HAP-1 (cell line): ENCODE data around the gene CDADC1.
"Not testable (repeated sequence)": the region's sequence is repeated elsewhere in the genome, so short reads cannot be mapped to it uniquely, and the experiment has no call there.

ENCODE experiments used
- DNase-seq, 2 experiments: peaks; one replicate each; pipeline ENCODE4 v3.0.0-alpha.2; 2016 to 2020; ENCODE audit warnings: low spot score in 2 of 2
- H3K27me3 ChIP-seq: fragments of 250-450 bp; sonication (Bioruptor Pico); 2 replicates; pipeline ENCODE4 v1.5.1; 2020; ENCODE audit warnings: low read depth, mild to moderate bottlenecking, moderate library complexity
- H3K36me3 ChIP-seq: fragments of 250-450 bp; sonication (Bioruptor Pico); replicated peaks from 2 replicates; pipeline ENCODE4 v1.5.1; 2020; ENCODE audit warnings: mild to moderate bottlenecking
- H3K4me1 ChIP-seq: fragments of 250-450 bp; sonication (Bioruptor Pico); 2 replicates; pipeline ENCODE4 v1.5.1; 2020; ENCODE audit warnings: mild to moderate bottlenecking
- H3K4me3 ChIP-seq: fragments of 250-450 bp; sonication (Bioruptor Pico); 2 replicates; pipeline ENCODE4 v1.5.1; 2020; ENCODE audit warnings: mild to moderate bottlenecking, moderate library complexity
- H3K9me3 ChIP-seq: fragments of 250-450 bp; sonication (Bioruptor Pico); 2 replicates; pipeline ENCODE4 v1.5.1; 2020; ENCODE audit warnings: mild to moderate bottlenecking, moderate library complexity
- in situ Hi-C: fragments of 300-500 bp; cut with MboI; formaldehyde crosslinking; loops from 3 replicates; pipeline ENCODE4 v1.14.3; 2020; ENCODE audit warnings: low sequenced_read_pairs, inconsistent platforms, mixed read lengths

CDADC1 gene

DNA sequence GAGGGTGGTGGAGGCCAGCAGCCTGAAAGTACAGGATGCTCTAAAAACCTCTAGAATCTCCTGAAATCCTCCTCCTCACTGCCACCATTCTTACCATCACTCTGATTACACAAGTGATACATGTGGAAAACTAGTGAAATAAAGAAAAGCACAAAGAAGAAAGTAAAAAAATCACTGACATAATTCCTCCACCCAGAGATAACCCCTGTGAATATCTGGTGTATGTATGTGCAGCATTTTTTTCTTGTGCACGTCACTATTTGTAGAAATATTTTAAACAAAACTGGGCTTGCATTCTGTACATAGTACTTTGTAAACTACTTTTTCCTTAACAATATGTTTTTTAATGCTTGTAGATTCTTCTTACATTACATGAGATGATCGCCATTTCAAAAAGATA is 73.2 kb downstream of the CDADC1 start:
- H3K27me3 ChIP-seq = no peaks in the 10 kb centered on the region
- no peaks in the 10 kb centered on the region for H3K36me3 ChIP-seq
- peaks cover 2% of the 10 kb centered on the region; the same call in 1 of the 2 replicates for H3K9me3 ChIP-seq
- in situ Hi-C loops = loop anchor here (25.0 kb wide), 1 partner anchor 516 kb away; no protein-coding TSS in a partner anchor
- no peak overlapping the region for H3K4me3 ChIP-seq
- DNase-seq = no peak
- no peaks in the 10 kb centered on the region for H3K4me1 ChIP-seq

DNA sequence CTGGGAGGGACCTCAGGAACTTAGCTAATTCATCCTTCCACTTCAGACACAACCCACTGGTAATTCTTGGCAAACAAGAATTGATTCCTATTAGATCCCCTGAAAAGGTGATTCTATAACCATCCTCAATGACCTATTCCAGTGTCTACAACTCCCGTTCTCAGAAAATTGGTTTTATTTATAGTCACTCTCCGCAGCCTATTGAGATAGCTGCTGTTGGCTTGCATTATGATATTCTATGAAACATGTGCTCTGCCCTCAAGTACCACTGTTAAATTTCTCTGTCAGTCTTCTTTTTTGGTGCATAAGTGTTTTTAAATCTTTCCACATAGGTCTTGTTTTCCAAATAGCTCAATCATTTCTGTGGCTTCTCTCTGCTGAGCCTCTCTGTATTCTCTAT is 75.0 kb downstream of the CDADC1 start:
- DNase-seq = no peak
- Histone ChIP-seq H3K4me3 (no peak overlapping the region), H3K27me3 (no peaks in the 10 kb centered on the region), H3K36me3 (no peaks in the 10 kb centered on the region), H3K9me3 (no peaks in the 10 kb centered on the region), H3K4me1 (no peaks in the 10 kb centered on the region)
- in situ Hi-C loops = loop anchor here (25.0 kb wide), 1 partner anchor 515 kb away; no protein-coding TSS in a partner anchor

DNA sequence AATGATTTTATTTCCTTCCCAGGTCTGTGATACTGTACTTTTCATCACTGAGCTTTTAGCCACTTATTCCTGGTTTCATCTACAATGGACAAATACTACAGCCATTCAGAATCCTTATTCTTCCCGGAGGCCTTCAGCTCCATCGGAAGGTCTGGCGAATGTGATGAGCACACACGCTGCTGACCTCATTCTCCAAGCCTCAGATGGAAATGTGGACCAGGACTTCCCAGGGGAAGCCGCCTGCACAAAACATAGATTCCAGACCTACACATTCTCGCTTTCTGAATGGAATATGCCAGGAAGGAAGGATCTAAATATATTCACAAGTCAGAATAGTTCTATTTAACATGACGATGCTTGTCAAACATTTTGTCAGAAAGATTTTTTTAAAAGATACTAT is 75.6 kb downstream of the CDADC1 start:
- Histone ChIP-seq H3K36me3 (no peaks in the 10 kb centered on the region), H3K4me1 (no peaks in the 10 kb centered on the region), H3K9me3 (no peaks in the 10 kb centered on the region), H3K4me3 (no peak overlapping the region), H3K27me3 (no peaks in the 10 kb centered on the region)
- DNase-seq = no peak
- in situ Hi-C loops = loop anchor here (25.0 kb wide), 1 partner anchor 514 kb away; no protein-coding TSS in a partner anchor

DNA sequence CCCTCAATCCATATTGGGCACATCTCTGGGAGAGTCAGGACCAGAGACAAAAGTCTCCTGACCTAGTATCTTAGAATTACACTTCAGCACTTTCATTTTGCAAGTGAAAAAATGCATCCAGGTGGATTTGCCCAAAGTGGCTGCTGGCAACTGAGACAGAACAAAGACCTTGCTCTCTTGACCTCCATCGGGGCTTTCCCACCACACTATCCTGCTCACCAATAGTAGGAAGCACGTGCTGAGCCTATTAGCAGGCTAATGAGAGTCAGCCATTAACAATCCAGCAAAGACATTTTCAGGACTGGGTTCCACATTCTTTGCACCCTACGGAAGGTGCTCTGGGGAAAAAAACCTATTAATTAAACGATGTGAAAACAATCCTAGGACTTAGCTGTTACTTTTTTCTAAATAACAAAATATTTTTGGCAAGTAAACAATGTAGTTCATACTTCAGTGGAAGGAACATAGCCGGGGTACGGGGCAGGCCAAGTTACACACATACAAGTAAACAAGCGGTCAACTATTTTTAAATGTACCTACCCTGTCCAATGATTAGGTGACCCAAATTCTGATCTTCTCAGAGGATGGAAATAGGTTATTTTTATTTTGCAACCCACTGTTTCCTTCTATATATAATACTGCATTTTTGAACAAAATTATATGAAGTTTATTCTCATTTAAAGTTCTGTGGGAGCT is 78.6 kb downstream of the CDADC1 start:
- no peaks in the 10 kb centered on the region for H3K9me3 ChIP-seq
- DNase-seq = no peak
- no peaks in the 10 kb centered on the region for H3K36me3 ChIP-seq
- H3K4me3 ChIP-seq = no peak overlapping the region
- H3K27me3 ChIP-seq = no peaks in the 10 kb centered on the region
- in situ Hi-C loops = no loop called here
- no peaks in the 10 kb centered on the region for H3K4me1 ChIP-seq

DNA sequence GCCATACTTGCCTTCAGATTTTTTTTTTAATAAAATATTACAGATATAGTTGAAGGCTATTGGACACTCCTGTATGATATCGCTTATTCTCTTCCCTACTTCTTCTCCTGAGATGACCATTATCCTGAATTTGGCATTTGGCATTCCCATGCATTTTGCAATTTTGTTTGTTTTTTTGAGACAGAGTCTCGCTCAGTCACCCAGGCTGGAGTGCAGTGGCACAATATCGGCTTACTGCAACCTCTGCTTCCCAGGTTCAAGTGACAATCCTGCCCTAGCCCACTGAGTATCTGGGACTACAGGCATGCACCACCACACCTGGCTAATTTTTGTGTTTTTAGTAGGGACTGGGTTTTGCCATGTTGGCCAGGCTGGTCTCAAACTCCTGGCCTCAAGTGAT is 79.4 kb downstream of the CDADC1 start:
- H3K9me3 ChIP-seq, H3K4me3 ChIP-seq, DNase-seq, H3K4me1 ChIP-seq, in situ Hi-C loops, H3K27me3 ChIP-seq, H3K36me3 ChIP-seq: not testable (repeated sequence)

DNA sequence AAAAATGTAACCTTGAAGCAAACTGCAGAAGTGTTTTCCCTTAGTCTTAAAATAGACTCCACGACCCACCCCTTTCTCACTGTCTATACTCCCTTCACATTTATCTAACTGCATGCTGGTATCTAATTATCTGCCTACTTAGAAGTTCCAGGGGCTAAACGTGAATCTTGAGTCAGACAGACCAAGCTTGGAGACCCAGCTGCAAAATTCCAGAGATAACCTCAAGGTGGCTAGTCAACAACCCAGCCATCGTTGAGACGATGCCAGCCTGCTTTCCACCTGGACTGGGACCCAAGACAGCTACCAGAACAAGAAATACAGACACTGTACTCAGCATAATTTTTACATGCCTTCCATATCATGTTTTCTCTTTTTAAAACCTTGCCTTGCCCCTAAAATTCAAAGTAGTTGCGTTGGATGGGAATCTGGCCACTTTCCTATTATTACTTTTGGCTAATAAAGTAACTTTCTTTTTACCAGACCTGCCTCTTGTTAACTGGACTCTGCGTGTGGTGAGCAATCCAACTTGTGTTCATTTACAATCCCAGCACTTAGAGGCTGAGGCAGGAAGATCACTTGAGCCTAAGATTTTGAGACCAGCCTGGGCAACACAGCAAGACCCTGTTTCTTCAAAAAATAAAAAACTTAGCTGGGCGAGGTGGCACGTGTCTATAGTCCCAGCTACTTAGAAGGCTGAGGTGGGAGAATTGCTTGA is 82.3 kb downstream of the CDADC1 start:
- Histone ChIP-seq H3K36me3 (no peaks in the 10 kb centered on the region), H3K4me3 (no peak overlapping the region), H3K27me3 (no peaks in the 10 kb centered on the region), H3K4me1 (no peaks in the 10 kb centered on the region), H3K9me3 (no peaks in the 10 kb centered on the region)
- no peak for DNase-seq
- in situ Hi-C loops = no loop called here

DNA sequence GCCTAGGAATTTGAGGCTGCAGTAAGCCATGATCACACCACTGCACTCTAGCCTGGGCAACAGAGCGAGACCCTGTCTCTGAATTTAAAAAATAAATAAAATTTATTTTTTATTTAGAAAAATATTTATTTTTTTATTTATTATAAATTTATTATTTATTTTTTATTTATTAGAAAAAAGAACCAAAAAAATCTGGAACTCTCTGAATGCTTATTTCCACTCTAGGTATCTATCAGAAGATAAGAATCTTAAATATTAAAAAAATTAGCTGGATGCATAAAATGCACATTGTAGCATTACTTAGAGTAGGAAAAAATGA is 82.8 kb downstream of the CDADC1 start:
- Histone ChIP-seq H3K36me3 (no peaks in the 10 kb centered on the region), H3K27me3 (no peaks in the 10 kb centered on the region), H3K9me3 (no peaks in the 10 kb centered on the region), H3K4me1 (no peaks in the 10 kb centered on the region), H3K4me3 (no peak overlapping the region)
- no peak for DNase-seq
- in situ Hi-C loops = no loop called here

DNA sequence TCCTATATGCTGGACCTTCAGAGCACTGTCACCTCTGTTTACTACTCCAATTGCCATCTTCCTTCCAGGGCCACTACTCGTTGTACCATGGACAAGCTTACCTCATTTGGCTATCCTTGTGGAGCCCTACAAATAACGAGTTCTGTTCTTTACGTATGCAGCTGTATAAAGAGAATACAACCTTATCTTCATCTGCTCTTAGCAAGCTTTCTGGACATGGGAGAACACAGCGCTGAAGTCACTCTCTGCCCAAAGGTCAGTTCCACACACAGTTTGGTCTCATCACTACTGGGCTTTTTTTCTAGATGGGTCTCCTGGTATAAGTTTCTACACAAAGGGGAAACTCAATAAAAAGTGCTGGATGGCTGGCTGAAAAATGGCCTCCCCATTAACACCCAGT is 88.9 kb downstream of the CDADC1 start:
- Histone ChIP-seq H3K27me3 (peaks cover 4% of the 10 kb centered on the region; the same call in 1 of the 2 replicates), H3K4me3 (no peak overlapping the region), H3K9me3 (no peaks in the 10 kb centered on the region), H3K36me3 (no peaks in the 10 kb centered on the region), H3K4me1 (no peaks in the 10 kb centered on the region)
- in situ Hi-C loops = no loop called here
- DNase-seq = no peak

DNA sequence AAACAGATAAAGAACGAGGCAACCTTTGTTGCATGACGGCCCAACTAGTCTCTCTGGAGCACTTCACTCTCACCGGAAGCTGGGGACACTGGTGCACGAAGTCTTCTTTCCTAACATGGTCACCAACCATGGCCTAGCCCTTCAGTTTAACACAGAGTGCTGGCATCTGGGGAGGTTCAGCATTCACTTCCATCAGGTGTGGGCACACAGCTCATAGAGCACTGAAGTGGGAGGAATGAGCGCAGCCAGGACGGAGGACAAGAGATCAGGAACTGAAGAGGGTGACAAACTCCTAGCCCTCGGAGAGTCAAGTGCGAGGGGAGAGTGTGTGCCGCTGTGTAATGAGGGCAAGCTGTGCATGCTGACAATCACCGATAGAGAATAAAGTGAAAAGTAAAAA is 92.4 kb downstream of the CDADC1 start:
- peaks cover 4% of the 10 kb centered on the region; the same call in 1 of the 2 replicates for H3K27me3 ChIP-seq
- H3K9me3 ChIP-seq = no peaks in the 10 kb centered on the region
- no peaks in the 10 kb centered on the region for H3K4me1 ChIP-seq
- in situ Hi-C loops = no loop called here
- H3K4me3 ChIP-seq = no peak overlapping the region
- no peak for DNase-seq
- H3K36me3 ChIP-seq = no peaks in the 10 kb centered on the region

DNA sequence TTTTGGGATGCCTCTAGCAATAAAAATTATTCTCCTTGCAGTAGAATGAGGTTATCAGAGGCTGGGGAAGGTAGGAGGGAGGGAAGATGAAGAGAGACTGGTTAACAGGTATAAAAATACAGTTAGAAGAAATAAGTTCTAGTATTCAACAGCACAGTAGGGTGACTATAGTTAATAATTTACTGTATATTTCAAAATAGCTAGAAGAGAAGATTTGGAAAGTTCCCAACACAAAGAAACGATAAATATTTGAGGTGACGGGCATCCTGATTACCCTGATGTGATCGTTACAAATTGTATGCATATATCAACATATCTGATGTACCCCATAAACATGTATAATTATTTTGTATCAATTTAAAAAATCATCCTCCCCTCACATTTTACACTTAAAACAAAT is 93.8 kb downstream of the CDADC1 start:
- no peaks in the 10 kb centered on the region for H3K27me3 ChIP-seq
- H3K9me3 ChIP-seq = no peaks in the 10 kb centered on the region
- H3K4me3 ChIP-seq = no peak overlapping the region
- H3K36me3 ChIP-seq = no peaks in the 10 kb centered on the region
- H3K4me1 ChIP-seq = no peaks in the 10 kb centered on the region
- no peak for DNase-seq
- in situ Hi-C loops = no loop called here

DNA sequence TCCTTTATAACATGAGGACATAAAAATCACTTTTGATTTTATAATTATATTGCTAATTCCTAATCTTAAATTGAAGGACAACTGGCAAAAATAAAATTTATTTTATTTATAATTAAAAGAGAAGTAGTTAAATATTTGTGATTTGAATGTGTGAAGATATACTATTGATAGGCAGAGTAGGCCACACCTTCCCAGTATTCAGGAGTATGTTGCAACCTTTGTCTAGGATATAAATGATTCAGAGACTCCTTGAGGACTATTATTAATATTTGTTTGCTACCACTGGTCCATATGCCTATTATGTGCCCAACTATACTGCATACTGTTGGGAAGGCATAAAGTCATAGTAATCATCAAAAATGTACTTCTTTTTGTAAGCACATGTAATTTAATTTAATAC is 94.2 kb downstream of the CDADC1 start:
- H3K9me3 ChIP-seq = no peaks in the 10 kb centered on the region
- H3K27me3 ChIP-seq = no peaks in the 10 kb centered on the region
- no peaks in the 10 kb centered on the region for H3K4me1 ChIP-seq
- H3K4me3 ChIP-seq = no peak overlapping the region
- no peak for DNase-seq
- in situ Hi-C loops = no loop called here
- H3K36me3 ChIP-seq = no peaks in the 10 kb centered on the region

DNA sequence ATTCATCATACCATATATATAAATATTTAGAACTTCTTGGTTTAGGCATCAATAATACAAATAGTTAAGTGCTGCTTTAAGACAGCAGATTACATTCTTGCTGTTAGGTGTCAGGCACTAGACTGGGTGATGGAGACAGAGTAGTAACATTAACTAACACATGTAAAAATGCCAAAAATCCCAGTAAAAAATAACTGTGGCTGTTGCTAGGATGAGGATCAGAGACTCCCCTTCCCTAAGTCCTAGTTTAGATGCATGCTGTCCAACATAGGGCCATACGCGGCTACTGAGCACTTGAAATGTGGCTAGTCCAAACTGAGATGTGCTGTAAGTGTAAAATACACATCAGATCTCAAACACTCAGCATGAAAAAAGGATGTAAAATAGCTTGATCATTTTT is 94.7 kb downstream of the CDADC1 start:
- in situ Hi-C loops = no loop called here
- H3K9me3 ChIP-seq = no peaks in the 10 kb centered on the region
- no peak for DNase-seq
- no peak overlapping the region for H3K4me3 ChIP-seq
- H3K4me1 ChIP-seq = no peaks in the 10 kb centered on the region
- no peaks in the 10 kb centered on the region for H3K36me3 ChIP-seq
- no peaks in the 10 kb centered on the region for H3K27me3 ChIP-seq
